ENCODE measurements around the gene SCAMP5.

- TF ChIP-seq, protein P1, sequence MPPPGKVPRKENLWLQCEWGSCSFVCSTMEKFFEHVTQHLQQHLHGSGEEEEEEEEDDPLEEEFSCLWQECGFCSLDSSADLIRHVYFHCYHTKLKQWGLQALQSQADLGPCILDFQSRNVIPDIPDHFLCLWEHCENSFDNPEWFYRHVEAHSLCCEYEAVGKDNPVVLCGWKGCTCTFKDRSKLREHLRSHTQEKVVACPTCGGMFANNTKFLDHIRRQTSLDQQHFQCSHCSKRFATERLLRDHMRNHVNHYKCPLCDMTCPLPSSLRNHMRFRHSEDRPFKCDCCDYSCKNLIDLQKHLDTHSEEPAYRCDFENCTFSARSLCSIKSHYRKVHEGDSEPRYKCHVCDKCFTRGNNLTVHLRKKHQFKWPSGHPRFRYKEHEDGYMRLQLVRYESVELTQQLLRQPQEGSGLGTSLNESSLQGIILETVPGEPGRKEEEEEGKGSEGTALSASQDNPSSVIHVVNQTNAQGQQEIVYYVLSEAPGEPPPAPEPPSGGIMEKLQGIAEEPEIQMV (CRISPR knock-in tag; IDR thresholded peaks at IDR 0.05; ENCODE audit: low read depth) = no peak
- TF ChIP-seq MXI1 (IDR thresholded peaks at IDR 0.05; ENCODE audit: borderline replicate concordance, low read depth, low read length) = no peak
- TF ChIP-seq SMARCE1 (IDR thresholded peaks at IDR 0.05; ENCODE audit: borderline replicate concordance) = no peak
- no peak for TF ChIP-seq POLR2A (IDR thresholded peaks at IDR 0.05; ENCODE audit: insufficient read depth in 1 of 2, low read depth in 2 of 2, low read length in 2 of 2)
- TF ChIP-seq SP4 (CRISPR knock-in tag; IDR thresholded peaks at IDR 0.05) = no peak
- no peak for TF ChIP-seq ZNF766 (CRISPR knock-in tag; IDR thresholded peaks at IDR 0.05; ENCODE audit: borderline replicate concordance)
- TF ChIP-seq ZNF781 (CRISPR knock-in tag; IDR thresholded peaks at IDR 0.05; ENCODE audit: borderline replicate concordance, not compliant biosample characterization) = no peak
- no peak for TF ChIP-seq ZNF550 (CRISPR knock-in tag; IDR thresholded peaks at IDR 0.05; ENCODE audit: borderline replicate concordance)
- no peak for TF ChIP-seq NFIB (CRISPR knock-in tag; IDR thresholded peaks at IDR 0.05; ENCODE audit: borderline replicate concordance)
Observed at GRCh38 chr15:75038231-75038630, 42.9 kb downstream of the SCAMP5 start.

Measured in HepG2 (cell line).